GM19238 (cell line): ENCODE measurements around the gene ADAM30.

Source experiments
- DNase-seq: peaks from one replicate; pipeline ENCODE4 v3.0.0; 2011; ENCODE audit warnings: low spot score; ENCODE audit not compliant: insufficient read length

ADAM30 gene

GRCh38 chr1:119896303-119896702, at the start of gene ADAM30:
TSS of gene ADAM30 (minus strand) at chr1:119896515. CDS start at chr1:119896336, 179 bp downstream.
- no peak for DNase-seq

DNA sequence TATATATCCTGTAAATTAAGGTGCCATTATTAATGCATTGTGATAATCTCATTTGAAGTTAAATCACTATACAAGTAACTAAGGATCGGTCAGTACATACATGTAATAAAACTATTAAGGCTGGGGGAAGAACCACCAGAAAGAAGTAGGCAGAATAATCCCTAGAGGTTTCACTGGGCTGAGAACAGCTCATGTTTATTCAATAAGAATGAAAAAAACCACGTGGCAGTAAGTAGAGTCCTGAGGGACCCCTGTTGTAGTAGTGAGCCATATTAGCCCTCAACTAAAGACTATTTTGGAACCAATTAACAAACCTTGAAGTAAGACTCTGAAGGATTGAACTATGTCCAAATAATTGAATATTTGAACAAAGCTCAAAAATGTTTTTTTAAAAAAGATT, 46.9 kb upstream of the ADAM30 start:
- DNase-seq: no peak

DNA sequence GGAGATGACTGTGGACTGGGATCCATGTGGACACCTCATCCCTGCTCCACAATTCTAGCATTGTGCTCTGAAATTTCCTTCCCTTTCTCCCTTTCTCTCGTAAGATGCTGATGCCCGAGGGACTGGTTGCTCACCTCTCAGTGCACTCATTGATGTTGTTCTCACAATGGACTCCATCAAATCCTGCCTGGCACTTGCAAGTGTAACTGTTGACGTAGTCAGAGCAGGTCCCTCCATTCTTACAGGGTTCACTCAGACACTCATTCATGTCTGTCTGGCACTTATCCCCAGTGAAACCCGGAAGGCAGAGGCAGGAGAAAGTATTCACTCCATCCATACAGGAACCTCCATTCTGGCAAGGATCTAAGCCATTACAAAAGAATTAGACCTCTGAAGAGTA, 45.1 kb upstream of the ADAM30 start:
- no peak for DNase-seq

DNA sequence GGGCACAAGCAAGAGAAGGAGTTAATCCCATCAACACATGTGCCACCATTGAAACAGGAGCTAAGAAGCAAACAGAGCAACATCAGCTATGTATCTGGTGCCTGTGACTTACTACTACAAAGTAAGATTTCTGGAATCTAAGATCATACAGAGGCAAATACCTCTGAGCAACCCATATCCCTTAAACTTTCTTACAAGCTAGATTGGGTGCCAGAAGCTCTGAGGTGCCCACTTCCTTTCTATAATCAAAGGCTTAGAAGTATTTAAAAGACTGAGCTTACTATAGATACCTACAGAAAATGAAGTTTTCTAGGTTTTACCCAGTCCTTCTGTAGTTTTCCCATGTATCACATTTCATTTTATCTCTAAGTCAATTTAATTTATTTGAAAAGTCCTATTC, 44.4 kb upstream of the ADAM30 start:
- no peak for DNase-seq

DNA sequence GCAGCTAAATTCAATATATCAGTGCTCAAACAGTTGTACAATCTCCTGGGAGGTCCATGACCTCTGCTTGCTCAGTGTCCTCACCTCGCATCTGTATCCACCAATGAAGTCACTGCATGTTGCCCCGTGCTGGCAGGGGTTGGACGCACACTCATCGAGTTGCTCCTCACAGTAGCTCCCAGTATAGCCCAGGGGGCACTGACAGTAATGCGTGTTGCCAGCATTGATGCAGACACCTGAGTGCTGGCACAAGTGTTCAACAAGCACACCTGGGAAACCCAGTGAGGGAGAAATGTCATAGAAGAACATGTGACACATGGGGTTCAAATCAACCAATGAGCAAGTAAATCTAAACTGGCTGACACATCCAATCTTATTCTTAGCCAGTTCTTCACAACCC, 40.9 kb upstream of the ADAM30 start:
- no peak for DNase-seq

- no peak for DNase-seq
Measured at GRCh38 chr1:119935915-119936314, 39.6 kb upstream of the ADAM30 start.

- no peak for DNase-seq
Measured at GRCh38 chr1:119935373-119935772, 39.1 kb upstream of the ADAM30 start.

- DNase-seq: no peak
Measured at GRCh38 chr1:119933397-119933796, 37.1 kb upstream of the ADAM30 start.

GRCh38 chr1:119929643-119930315, 33.5 kb upstream of the ADAM30 start:
- DNase-seq: no peak

DNA sequence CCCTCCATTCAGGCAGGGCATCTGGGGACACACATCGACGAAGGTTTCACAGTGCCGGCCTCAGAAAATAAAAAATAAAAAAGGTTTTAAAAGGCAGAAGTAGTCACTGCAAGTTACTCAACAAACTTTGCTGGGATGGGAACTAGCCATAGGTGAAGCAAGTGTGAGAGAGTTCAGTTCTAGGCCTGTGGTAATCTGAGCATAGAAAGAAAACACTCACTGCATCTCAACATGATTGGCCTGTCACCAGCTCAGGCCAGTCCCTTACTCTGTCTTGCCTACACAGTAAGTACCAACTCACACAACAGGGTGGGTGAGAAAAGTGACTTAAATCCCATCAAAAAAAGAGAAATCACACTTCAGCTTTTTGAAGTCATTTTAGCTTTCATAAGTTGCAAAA, 30.2 kb upstream of the ADAM30 start:
- no peak for DNase-seq

DNA sequence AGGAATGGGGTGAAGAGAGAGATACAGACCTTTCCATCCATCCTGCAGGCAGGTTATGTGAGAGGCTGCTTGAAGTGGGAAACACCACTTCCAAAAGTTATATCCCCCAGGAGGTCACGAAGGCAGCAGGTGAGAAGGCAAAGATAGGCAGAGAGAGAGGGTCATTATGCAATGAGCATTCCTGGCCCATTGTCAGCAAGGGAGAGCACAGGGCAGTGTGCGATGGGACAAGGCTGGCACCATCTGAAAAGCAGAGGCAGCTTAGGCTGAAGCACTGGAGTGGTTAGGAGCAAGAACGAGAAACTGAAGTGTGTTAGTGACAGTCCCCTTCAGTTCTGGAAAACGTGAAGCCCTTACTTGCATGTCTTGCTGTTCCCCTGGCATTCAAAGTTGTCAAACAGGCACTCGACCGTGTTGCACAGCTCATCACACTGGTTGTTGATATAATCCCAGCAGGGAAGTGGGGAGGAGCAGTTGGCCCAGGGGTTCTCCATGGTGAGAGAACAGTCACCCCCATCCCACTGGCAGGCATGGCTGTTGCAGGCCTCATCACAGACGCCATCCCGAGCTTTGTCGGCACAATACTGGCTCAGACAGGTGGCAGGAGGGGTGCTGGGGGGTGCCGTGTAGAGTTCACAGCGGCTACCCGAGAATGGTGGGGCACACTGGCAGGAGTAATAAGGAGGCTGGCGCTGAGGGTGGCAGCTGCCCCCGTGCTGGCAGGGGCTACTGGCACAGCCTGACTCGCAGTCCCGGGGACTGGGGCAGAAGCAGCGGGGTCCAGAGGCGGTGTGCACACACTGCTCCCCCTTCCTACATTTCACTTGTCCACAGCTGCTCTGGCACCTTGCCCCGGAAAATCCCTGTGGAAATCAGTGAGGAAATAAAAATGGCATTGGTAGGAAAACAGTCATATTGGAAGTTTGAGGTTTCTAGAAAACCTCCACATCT, 28.9 kb upstream of the ADAM30 start:
- DNase-seq: no peak

- no peak for DNase-seq
Measured at GRCh38 chr1:119920104-119920968, 24.0 kb upstream of the ADAM30 start.

DNA sequence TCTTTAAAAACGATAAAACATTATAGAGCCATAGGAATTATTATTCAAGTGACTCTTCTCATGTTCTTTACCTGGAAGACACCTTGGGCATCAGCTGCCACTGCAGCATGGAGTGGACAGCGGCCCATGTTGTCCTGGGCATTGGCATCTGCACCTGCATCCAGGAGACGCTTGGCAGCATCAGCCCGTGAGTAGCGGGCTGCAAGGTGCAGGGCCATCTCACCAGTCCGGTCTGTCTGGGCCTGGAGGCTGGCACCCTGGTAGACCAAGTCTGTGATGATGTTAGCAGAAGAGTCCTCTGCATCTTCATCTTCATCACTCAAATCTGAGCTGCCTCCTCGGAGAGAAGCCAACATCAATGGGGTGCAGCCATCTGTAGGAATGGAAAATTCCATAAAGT, 22.9 kb upstream of the ADAM30 start:
- DNase-seq: no peak

DNA sequence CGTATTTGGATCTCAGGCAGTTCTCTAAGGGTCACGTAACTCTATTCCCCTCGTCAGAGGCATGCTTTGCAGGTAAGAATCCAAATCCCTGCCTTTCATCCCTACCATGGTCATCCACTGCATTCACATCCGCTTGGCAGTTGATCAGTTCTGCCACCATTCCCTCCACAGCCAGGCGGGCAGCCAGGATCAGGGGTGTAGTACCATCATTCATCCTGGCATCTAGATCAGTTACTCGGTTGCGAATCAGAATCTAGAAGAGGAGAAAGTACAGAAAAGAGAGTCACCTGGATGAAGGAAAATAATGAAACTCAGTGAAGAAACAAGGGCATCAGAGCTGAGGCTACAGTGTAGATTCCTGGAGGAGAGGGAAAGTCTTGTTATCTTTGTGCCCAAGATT, 22.0 kb upstream of the ADAM30 start:
- DNase-seq: no peak

- no peak for DNase-seq
Measured at GRCh38 chr1:119917304-119918055, 21.2 kb upstream of the ADAM30 start.

DNA sequence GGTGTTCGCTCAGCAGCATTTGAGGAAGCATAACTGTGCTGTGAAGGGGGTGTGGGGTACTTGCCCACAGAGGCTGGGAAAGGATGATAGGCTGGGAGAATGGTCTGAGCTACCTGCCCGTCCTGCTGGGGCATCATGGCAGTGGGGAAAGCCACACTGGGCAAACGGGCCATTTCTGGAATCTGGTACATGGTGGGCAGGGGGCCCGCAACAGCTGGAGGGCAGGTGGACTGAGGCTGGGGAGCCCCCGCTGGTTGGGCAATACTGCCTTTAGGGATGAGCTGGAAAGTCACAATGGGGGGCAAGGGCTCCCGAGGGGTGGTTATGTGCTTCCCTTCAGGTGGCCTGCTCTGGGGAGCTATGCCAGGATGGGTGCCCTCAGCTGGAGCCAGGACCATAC, 19.2 kb upstream of the ADAM30 start:
- no peak for DNase-seq

DNA sequence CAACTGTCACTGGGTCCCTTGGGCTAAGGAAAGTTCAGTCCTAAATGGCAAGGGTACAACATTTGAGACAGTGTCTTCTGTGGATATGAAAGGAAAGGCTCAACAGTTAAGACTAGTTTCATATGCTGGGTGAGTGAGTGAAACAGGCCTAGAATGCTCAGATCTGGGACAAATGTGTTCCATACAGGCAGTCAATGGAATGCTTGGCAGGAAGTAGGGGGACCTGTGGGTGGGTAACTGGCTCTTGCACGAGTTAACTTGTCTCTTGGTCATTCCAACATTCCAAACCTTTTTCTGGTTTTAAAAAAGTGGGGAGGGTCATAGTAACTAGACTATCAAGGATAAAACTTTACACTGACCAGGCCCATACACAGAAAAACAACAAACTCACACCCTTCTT, 17.8 kb upstream of the ADAM30 start:
- DNase-seq: no peak

DNA sequence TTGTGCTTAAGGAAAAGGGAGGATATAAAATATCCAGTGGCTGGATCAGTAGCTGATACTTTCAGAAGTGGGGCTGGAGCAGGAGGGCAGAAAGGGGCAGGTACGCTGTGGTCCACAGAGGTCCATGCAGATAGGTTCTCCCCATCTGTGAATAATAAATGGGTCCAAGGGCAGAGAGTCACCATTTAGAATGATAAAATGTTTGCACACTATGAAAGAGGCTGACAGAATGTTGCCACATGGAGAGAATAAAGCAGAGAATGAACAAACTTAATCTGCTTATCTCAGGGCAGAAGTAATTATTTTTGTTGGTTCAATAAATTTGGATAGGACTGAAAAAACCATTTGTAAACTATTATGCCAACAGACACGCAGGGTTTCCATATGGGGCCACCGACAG, 16.6 kb upstream of the ADAM30 start:
- DNase-seq: no peak

GRCh38 chr1:119911775-119912174, 15.5 kb upstream of the ADAM30 start:
- DNase-seq: no peak

- no peak for DNase-seq
Measured at GRCh38 chr1:119910618-119911017, 14.3 kb upstream of the ADAM30 start.
